K562 (cell line): ENCODE data around the gene OPRL1. TPM values are rescaled to one million over a fixed set of nuclear protein-coding genes. Genes with fewer than 3 reads are reported as not detected.

ENCODE experiments used
- ARID1B ChIP-seq: fragments of 450-650 bp; IDR thresholded peaks from 2 replicates; pipeline ENCODE4 v1.6.1; 2016; ENCODE audit warnings: antibody characterized with exemption, mild to moderate bottlenecking, inconsistent platforms
- BACH1 ChIP-seq: fragments of 200-800 bp; sonication (Bioruptor generic); IDR thresholded peaks from 2 replicates; pipeline ENCODE4 v1.6.1; 2016; ENCODE audit warnings: missing genetic modification characterization, missing compliant biosample characterization
- C11orf30 ChIP-seq: fragments of 450-650 bp; IDR thresholded peaks from 2 replicates; pipeline ENCODE4 v1.6.1; 2016; ENCODE audit warnings: low read depth, mild to moderate bottlenecking
- CGGBP1 ChIP-seq: fragments of 250-450 bp; sonication (Bioruptor Pico); IDR thresholded peaks from 2 replicates; pipeline ENCODE4 v1.9.0; 2021; ENCODE audit warnings: mild to moderate bottlenecking
- CREM ChIP-seq: IDR thresholded peaks from 2 replicates; pipeline ENCODE4 v1.6.1; 2014; ENCODE audit warnings: antibody characterized with exemption, low read depth
- DLX4 ChIP-seq: fragments of 250-450 bp; sonication (Bioruptor Pico); IDR thresholded peaks from 2 replicates; pipeline ENCODE4 v1.6.1; 2021; ENCODE audit warnings: mild to moderate bottlenecking
- EP400 ChIP-seq: fragments of 450-650 bp; IDR thresholded peaks from 2 replicates; pipeline ENCODE4 v1.6.1; 2017; ENCODE audit warnings: antibody characterized with exemption, mild to moderate bottlenecking, moderate library complexity
- FIP1L1 ChIP-seq: fragments of 200-400 bp; formaldehyde crosslinking; IDR thresholded peaks from 2 replicates; pipeline ENCODE4 v1.6.1; 2018; ENCODE audit warnings: mild to moderate bottlenecking, low read depth, low read length; ENCODE audit not compliant: poor library complexity, severe bottlenecking
- FOS ChIP-seq: IDR thresholded peaks from 3 replicates; pipeline ENCODE4 v1.6.1; 2011; ENCODE audit not compliant: insufficient read length; ENCODE audit errors: extremely low read depth
- GATAD2A ChIP-seq: fragments of 450-650 bp; IDR thresholded peaks from 2 replicates; pipeline ENCODE4 v1.6.1; 2017
- HMGN3 ChIP-seq: IDR thresholded peaks from 2 replicates; pipeline ENCODE4 v1.6.1; 2011; ENCODE audit warnings: borderline replicate concordance, low read depth, mild to moderate bottlenecking, mixed read lengths, low read length; ENCODE audit not compliant: insufficient read length; ENCODE audit errors: extremely low read depth
- HNRNPH1 ChIP-seq: fragments of 200-400 bp; formaldehyde crosslinking; optimal IDR thresholded peaks from 2 replicates; pipeline ENCODE3; 2017; ENCODE audit warnings: low read depth, mild to moderate bottlenecking, low read length, moderate library complexity
- MAX ChIP-seq: sonication (generic); formaldehyde crosslinking; IDR thresholded peaks from 2 replicates; pipeline ENCODE4 v1.9.0; 2022; ENCODE audit warnings: mild to moderate bottlenecking, missing genetic modification reagents
- MBD2 ChIP-seq: sonication (generic); IDR thresholded peaks from 2 replicates; pipeline ENCODE4 v1.6.1; 2016; ENCODE audit warnings: low read depth, borderline replicate concordance
- MYC ChIP-seq, 2 experiments: fragments of 250-450 bp in 1 of 2; sonication (Bioruptor Pico) in 1 of 2; IDR thresholded peaks; 2 replicates each; pipeline versions ENCODE4 v1.5.1 to v1.6.1; 2012 to 2021; ENCODE audit warnings: low read depth in 2 of 2, borderline replicate concordance in 1 of 2, improper control_type of control experiment in 1 of 2, low read length in 1 of 2, mild to moderate bottlenecking in 1 of 2, moderate library complexity in 1 of 2
- PURB ChIP-seq: sonication (generic); formaldehyde crosslinking; IDR thresholded peaks from 2 replicates; pipeline ENCODE4 v1.9.0; 2021; ENCODE audit warnings: low read depth, mild to moderate bottlenecking, missing genetic modification reagents
- RFX7 ChIP-seq: fragments of 250-450 bp; sonication (Bioruptor Pico); IDR thresholded peaks from 2 replicates; pipeline ENCODE4 v1.5.1; 2021; ENCODE audit warnings: mild to moderate bottlenecking
- SAFB ChIP-seq: fragments of 200-400 bp; formaldehyde crosslinking; IDR thresholded peaks from 2 replicates; pipeline ENCODE4 v1.6.1; 2017; ENCODE audit warnings: low read depth, low read length, borderline replicate concordance
- SNIP1 ChIP-seq: fragments of 450-650 bp; IDR thresholded peaks from 2 replicates; pipeline ENCODE4 v1.7.1; 2017; ENCODE audit warnings: low read depth, mild to moderate bottlenecking
- THAP12 ChIP-seq: fragments of 250-450 bp; sonication (Bioruptor Pico); IDR thresholded peaks from 2 replicates; pipeline ENCODE4 v1.9.0; 2021; ENCODE audit warnings: mild to moderate bottlenecking, inconsistent platforms
- TSC22D4 ChIP-seq: fragments of 450-650 bp; IDR thresholded peaks from 2 replicates; pipeline ENCODE4 v1.6.1; 2016; ENCODE audit warnings: missing genetic modification characterization, missing biosample characterization, control low read depth
- U2AF1 ChIP-seq: fragments of 200-400 bp; formaldehyde crosslinking; optimal IDR thresholded peaks from 2 replicates; pipeline ENCODE3; 2017; ENCODE audit warnings: mild to moderate bottlenecking, low read depth, low read length, moderate library complexity
- ZC3H8 ChIP-seq: fragments of 450-650 bp; IDR thresholded peaks from 2 replicates; pipeline ENCODE4 v1.6.1; 2017
- ZNF280A ChIP-seq: fragments of 450-650 bp; IDR thresholded peaks from 2 replicates; pipeline ENCODE4 v1.6.1; 2018; ENCODE audit warnings: mild to moderate bottlenecking, low read depth; ENCODE audit not compliant: partially characterized antibody
- ZNF696 ChIP-seq: fragments of 250-450 bp; sonication (Bioruptor Pico); conservative IDR thresholded peaks from 2 replicates; pipeline ENCODE4 v1.4.0; 2020; ENCODE audit warnings: mild to moderate bottlenecking, moderate library complexity
- polyA plus RNA-seq, 8 experiments: library from polyadenylated mRNA; depleted of rRNA in 4 of 8; stranded (reverse) in 5 of 8; unstranded in 3 of 8; fragments of >200 nt; fragmentation: Nextera tagmentation in 2 of 8; fragmentation: Illumina TruSeq in 1 of 8; extraction: Ambion mirVana in 2 of 8; extraction: Trizol in 1 of 8; gene quantifications; 2 replicates each; pipeline versions ENCODE4 v1.2.1 to v1.2.3, GENCODE V29; 2011 to 2014; ENCODE audit warnings: inconsistent platforms in 1 of 8, missing spikeins in 1 of 8
- total RNA-seq, 7 experiments: library from RNA; depleted of rRNA in 6 of 7; stranded (reverse); fragments of >200 nt in 6 of 7; fragmentation: Illumina TruSeq in 2 of 7; extraction: Trizol in 2 of 7; gene quantifications; 2 replicates each; pipeline versions ENCODE4 v1.2.1 to v1.2.3, GENCODE V29; 2011 to 2021; ENCODE audit warnings: low replicate concordance in 1 of 7

OPRL1 gene
- total and polyA plus RNA-seq, 9 of the 15 experiments (the other 6 are each of a cell fraction or from before 2014, with no cell fraction given) = 0.06 to 0.33 (median 0.11) TPM; not detected in 2

GRCh38 chr20:64053841-64054661, 25.8 kb upstream of the OPRL1 start (continued):
- TF ChIP-seq ZNF280A (no peak), MYC (IDR thresholded peaks at IDR 0.05; ENCODE audit: low read depth, low read length) (no peak), MYC (CRISPR knock-in tag; IDR thresholded peaks at IDR 0.05; ENCODE audit: borderline replicate concordance, low read depth) (no peak), ZNF696 (CRISPR knock-in tag) (no peak), ARID1B (no peak), EP400 (no peak), CREM (0 out of 2 replicates have a peak, but pooled peaks have one; percentile 2), RFX7 (no peak), MAX (CRISPR knock-in tag) (peak; percentile 30; the same call in 1 of the 2 replicates), TSC22D4 (tag) (no peak), PURB (CRISPR knock-in tag) (no peak), SNIP1 (no peak), C11orf30 (no peak), ZC3H8 (no peak), DLX4 (no peak), SAFB (no peak), CGGBP1 (CRISPR knock-in tag) (no peak), HNRNPH1 (no peak), U2AF1 (no peak), GATAD2A (no peak), THAP12 (CRISPR knock-in tag) (no peak), MBD2 (no peak), FIP1L1 (no peak), FOS (no peak), HMGN3 (peak; percentile 16), BACH1 (tag) (no peak)
